Measurements from ENCODE around the gene CAMTA1.

GRCh38 chr1:7389906-7390603, 604.8 kb downstream of the CAMTA1 start:
- TF ChIP-seq POLR2A (conservative IDR thresholded peaks at IDR 0.05) (no peak), YY1 (IDR thresholded peaks at IDR 0.05; ENCODE audit: borderline replicate concordance in 1 of 3, control insufficient read depth in 1 of 3, extremely low read depth in 1 of 3, insufficient read depth in 3 of 3, insufficient read length in 1 of 3, insufficient replicate concordance in 2 of 3, low read depth in 1 of 3, low read length in 2 of 3) (no peak), CHD4 (IDR thresholded peaks at IDR 0.05; ENCODE audit: insufficient read depth, insufficient replicate concordance, low read depth, low read length, poor library complexity, severe bottlenecking) (no peak), SP1 (CRISPR knock-in tag; IDR thresholded peaks at IDR 0.05) (no peak), TOE1 (IDR thresholded peaks at IDR 0.05; ENCODE audit: borderline replicate concordance) (no peak), TOE1 (CRISPR knock-in tag; IDR thresholded peaks at IDR 0.05; ENCODE audit: borderline replicate concordance, low read depth) (no peak), RBM22 (IDR thresholded peaks at IDR 0.05; ENCODE audit: low read depth, low read length, poor library complexity, severe bottlenecking) (no peak), PRPF4 (IDR thresholded peaks at IDR 0.05; ENCODE audit: insufficient read depth, low read depth, low read length, poor library complexity, severe bottlenecking) (no peak), ZNF57 (CRISPR knock-in tag; IDR thresholded peaks at IDR 0.05) (no peak), ARID2 (IDR thresholded peaks at IDR 0.05) (no peak), HNRNPH1 (optimal IDR thresholded peaks at IDR 0.05; ENCODE audit: low read depth, low read length) (no peak), ZNF707 (CRISPR knock-in tag; conservative IDR thresholded peaks at IDR 0.05) (no peak)
- TF ChIP-seq, protein P1, sequence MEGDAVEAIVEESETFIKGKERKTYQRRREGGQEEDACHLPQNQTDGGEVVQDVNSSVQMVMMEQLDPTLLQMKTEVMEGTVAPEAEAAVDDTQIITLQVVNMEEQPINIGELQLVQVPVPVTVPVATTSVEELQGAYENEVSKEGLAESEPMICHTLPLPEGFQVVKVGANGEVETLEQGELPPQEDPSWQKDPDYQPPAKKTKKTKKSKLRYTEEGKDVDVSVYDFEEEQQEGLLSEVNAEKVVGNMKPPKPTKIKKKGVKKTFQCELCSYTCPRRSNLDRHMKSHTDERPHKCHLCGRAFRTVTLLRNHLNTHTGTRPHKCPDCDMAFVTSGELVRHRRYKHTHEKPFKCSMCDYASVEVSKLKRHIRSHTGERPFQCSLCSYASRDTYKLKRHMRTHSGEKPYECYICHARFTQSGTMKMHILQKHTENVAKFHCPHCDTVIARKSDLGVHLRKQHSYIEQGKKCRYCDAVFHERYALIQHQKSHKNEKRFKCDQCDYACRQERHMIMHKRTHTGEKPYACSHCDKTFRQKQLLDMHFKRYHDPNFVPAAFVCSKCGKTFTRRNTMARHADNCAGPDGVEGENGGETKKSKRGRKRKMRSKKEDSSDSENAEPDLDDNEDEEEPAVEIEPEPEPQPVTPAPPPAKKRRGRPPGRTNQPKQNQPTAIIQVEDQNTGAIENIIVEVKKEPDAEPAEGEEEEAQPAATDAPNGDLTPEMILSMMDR (IDR thresholded peaks at IDR 0.05 in 2 of 3, conservative IDR thresholded peaks at IDR 0.05 in 1 of 3; ENCODE audit: insufficient read depth in 2 of 3, low read depth in 1 of 3, low read length in 3 of 3): no peak
- TF ChIP-seq, protein P2, sequence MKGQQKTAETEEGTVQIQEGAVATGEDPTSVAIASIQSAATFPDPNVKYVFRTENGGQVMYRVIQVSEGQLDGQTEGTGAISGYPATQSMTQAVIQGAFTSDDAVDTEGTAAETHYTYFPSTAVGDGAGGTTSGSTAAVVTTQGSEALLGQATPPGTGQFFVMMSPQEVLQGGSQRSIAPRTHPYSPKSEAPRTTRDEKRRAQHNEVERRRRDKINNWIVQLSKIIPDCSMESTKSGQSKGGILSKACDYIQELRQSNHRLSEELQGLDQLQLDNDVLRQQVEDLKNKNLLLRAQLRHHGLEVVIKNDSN (CRISPR knock-in tag; IDR thresholded peaks at IDR 0.05): no peak
